GM12878 (cell line): Measurements from ENCODE around the gene VPS29. TPM values are rescaled to one million over a fixed set of nuclear protein-coding genes. Genes with fewer than 3 reads are reported as not detected.

Experiments used
- ATAC-seq: fragments of 200-7000 bp; cut with Tn5 transposase; 3 replicates; pipeline ENCODE4 v1.9.1; 2020; ENCODE audit warnings: mild to moderate bottlenecking, moderate library complexity
- BruUV-seq: library from RNA; stranded (reverse); fragments of 400-500 nt; replicated peaks from 2 replicates; lab custom pipeline; 2021; lab: Mats Ljungman, UMichigan
- CTCF ChIA-PET: fragments of 300-600 bp; sonication (Branson Sonifier 250); formaldehyde crosslinking; extraction: SDS; loops from one replicate; lab custom pipeline; 2021; ENCODE audit warnings: inconsistent platforms; lab: Yijun Ruan, JAX
- POLR2A ChIA-PET: fragments of 350-600 bp; formaldehyde crosslinking; extraction: SDS; loops from one replicate; lab custom pipeline; 2021; ENCODE audit warnings: inconsistent platforms; lab: Charles Lee
- RAD21 ChIA-PET: fragments of 300-600 bp; sonication (Branson Sonifier 250); formaldehyde crosslinking; loops from one replicate; lab custom pipeline; 2023; ENCODE audit warnings: antibody characterized with exemption; ENCODE audit not compliant: unreplicated experiment; lab: Charles Lee
- SMC1A ChIA-PET: fragments of 300-600 bp; sonication (Branson Sonifier 250); formaldehyde crosslinking; loops from one replicate; lab custom pipeline; 2023; ENCODE audit not compliant: unreplicated experiment, uncharacterized antibody; lab: Charles Lee
- DNase-seq: peaks from one replicate; pipeline ENCODE4 v3.0.0-alpha.2; 2011; ENCODE audit warnings: low read depth, low spot score
- FAIRE-seq: peaks from 3 replicates; lab custom pipeline; 2011; peaks lifted over from hg19 to GRCh38; lab: Jason Lieb, UNC
- H2AFZ ChIP-seq: 2 replicates; pipeline ENCODE4 v1.6.0; 2011; ENCODE audit warnings: low read depth, low read length, control low read depth; ENCODE audit not compliant: control insufficient read depth
- H3K27ac ChIP-seq: 2 replicates; pipeline ENCODE4 v1.5.1; 2011; ENCODE audit warnings: control low read depth; ENCODE audit not compliant: control insufficient read depth, insufficient read depth
- H3K27me3 ChIP-seq, 2 experiments: replicated peaks in 1 of 2; 2 replicates each; pipeline versions ENCODE4 v1.6.0 to v1.6.1; 2011; ENCODE audit warnings: low read length in 1 of 2; ENCODE audit not compliant: control insufficient read depth in 2 of 2, insufficient read depth in 2 of 2
- H3K36me3 ChIP-seq, 2 experiments: 2 replicates each; pipeline ENCODE4 v1.5.1; 2011; ENCODE audit warnings: low read length in 1 of 2; ENCODE audit not compliant: control insufficient read depth in 2 of 2, insufficient read depth in 2 of 2
- H3K4me1 ChIP-seq: 2 replicates; pipeline ENCODE4 v1.6.1; 2011; ENCODE audit warnings: mild to moderate bottlenecking, low read length, moderate library complexity, mixed read lengths; ENCODE audit not compliant: control insufficient read depth, insufficient read depth
- H3K4me2 ChIP-seq: 2 replicates; pipeline ENCODE4 v1.6.0; 2011; ENCODE audit warnings: control low read depth; ENCODE audit not compliant: control insufficient read depth, insufficient read depth
- H3K4me3 ChIP-seq: fragments of 200-600 bp; sonication (generic); 2 replicates; pipeline ENCODE4 v1.5.1; 2016
- H3K79me2 ChIP-seq: 2 replicates; pipeline ENCODE4 v1.6.0; 2011; ENCODE audit warnings: low read length; ENCODE audit not compliant: control insufficient read depth, insufficient read depth
- H3K9ac ChIP-seq: 2 replicates; pipeline ENCODE4 v1.8.0; 2011; ENCODE audit warnings: low read length, control low read depth, mixed read lengths; ENCODE audit not compliant: control insufficient read depth, insufficient read depth
- H3K9me3 ChIP-seq: replicated peaks from 3 replicates; pipeline ENCODE4 v1.5.1; 2011; ENCODE audit warnings: mild to moderate bottlenecking, low read length; ENCODE audit not compliant: control insufficient read depth, insufficient read depth
- H4K20me1 ChIP-seq: 2 replicates; pipeline ENCODE4 v1.6.0; 2011; ENCODE audit not compliant: control insufficient read depth, insufficient read depth
- BACH1 ChIP-seq: fragments of 450-650 bp; IDR thresholded peaks from 2 replicates; pipeline ENCODE4 v1.6.1; 2017; ENCODE audit warnings: mild to moderate bottlenecking, borderline replicate concordance
- MLLT1 ChIP-seq: fragments of 450-650 bp; IDR thresholded peaks from 2 replicates; pipeline ENCODE4 v1.6.1; 2016; ENCODE audit warnings: mild to moderate bottlenecking
- MXI1 ChIP-seq: fragments of 150-350 bp; IDR thresholded peaks from 2 replicates; pipeline ENCODE4 v1.6.1; 2011; ENCODE audit warnings: low read depth, mild to moderate bottlenecking, inconsistent platforms, low read length, improper control_type of control experiment
- PBX3 ChIP-seq: IDR thresholded peaks from 2 replicates; pipeline ENCODE4 v1.6.1; 2011; ENCODE audit warnings: mild to moderate bottlenecking, low read depth, low read length, moderate library complexity; ENCODE audit not compliant: insufficient replicate concordance
- POLR2AphosphoS5 ChIP-seq: IDR thresholded peaks from 2 replicates; pipeline ENCODE4 v1.6.1; 2011; ENCODE audit warnings: mild to moderate bottlenecking, low read length, inconsistent platforms
- RAD21 ChIP-seq: IDR thresholded peaks from 2 replicates; pipeline ENCODE4 v1.6.1; 2011; ENCODE audit warnings: mild to moderate bottlenecking, low read depth, low read length, moderate library complexity; ENCODE audit not compliant: insufficient read depth
- RELB ChIP-seq: fragments of 450-650 bp; IDR thresholded peaks from 2 replicates; pipeline ENCODE4 v1.6.1; 2017; ENCODE audit warnings: low read depth, mild to moderate bottlenecking, moderate library complexity
- SMAD1 ChIP-seq: fragments of 450-650 bp; IDR thresholded peaks from 2 replicates; pipeline ENCODE4 v1.6.1; 2018; ENCODE audit warnings: mild to moderate bottlenecking, low read depth; ENCODE audit not compliant: partially characterized antibody
- ZNF217 ChIP-seq: fragments of 450-650 bp; IDR thresholded peaks from 2 replicates; pipeline ENCODE4 v1.6.1; 2017; ENCODE audit warnings: antibody characterized with exemption, mild to moderate bottlenecking
- ZNF687 ChIP-seq: fragments of 450-650 bp; IDR thresholded peaks from 2 replicates; pipeline ENCODE4 v1.6.1; 2017; ENCODE audit warnings: mild to moderate bottlenecking, moderate library complexity
- WGBS: methylation state at CpG from one replicate; pipeline ENCODE4 v1.1.6; 2016; ENCODE audit warnings: low lambda C conversion rate; ENCODE audit not compliant: insufficient replicate concordance, insufficient coverage; ENCODE audit errors: missing lambda C conversion rate; 5-methylcytosine and 5-hydroxymethylcytosine counted together
- in situ Hi-C: fragments of 300-500 bp; cut with MboI; formaldehyde crosslinking; loops from 9 replicates; pipeline ENCODE4 v1.14.3; 2018; ENCODE audit warnings: mixed read lengths
- intact Hi-C: fragments of 100-400 bp; cut with micrococcal nuclease; formaldehyde crosslinking; loops from one replicate; pipeline ENCODE4 v1.14.2; 2022; ENCODE audit not compliant: unreplicated experiment
- polyA plus RNA-seq, 11 experiments: library from polyadenylated mRNA; depleted of rRNA in 4 of 11; unstranded in 6 of 11; stranded (reverse) in 5 of 11; fragments of >200 nt; fragmentation: Nextera tagmentation in 4 of 11; fragmentation: Illumina TruSeq in 1 of 11; extraction: Ambion mirVana in 4 of 11; extraction: Trizol in 1 of 11; gene quantifications; 1 replicate in 1 of 11; 2 replicates in 10 of 11; pipeline versions ENCODE4 v1.2.1 to v1.2.3, GENCODE V29; 2011 to 2016; ENCODE audit warnings: inconsistent platforms in 2 of 11, missing spikeins in 2 of 11, low read depth in 1 of 11
- total RNA-seq, 4 experiments: library from RNA; depleted of rRNA in 3 of 4; stranded (reverse); fragments of >200 nt in 3 of 4; fragmentation: Illumina TruSeq in 1 of 4; extraction: Trizol in 1 of 4; gene quantifications; 2 replicates each; pipeline versions ENCODE4 v1.2.1 to v1.2.3, GENCODE V29; 2013 to 2021

The VPS29 gene
- total and polyA plus RNA-seq, 10 of the 15 experiments (the other 5 are each of a cell fraction or from before 2014, with no cell fraction given), result 65.3 to 405 (median 206) TPM

- WGBS, result 10% methylated on average over 7 of the region's 7 CpGs
- RAD21 ChIA-PET, result interaction anchor here (0.5 to 4.6 kb wide), 19 partner anchors 12 to 238 kb away, joined by 3 to 109 read pairs (median 7); partner anchors contain the start of genes ARPC3 and GPN3
- peak overlapping the region; percentile 94 for H3K27ac ChIP-seq
- peak; percentile 67 for TF ChIP-seq SMAD1
- TF ChIP-seq MXI1, result peak; percentile 87
- 0 out of 2 replicates have a peak, but pooled peaks have one; percentile 28 for TF ChIP-seq MLLT1
- TF ChIP-seq PBX3, result no peak
- peak; percentile 67 for TF ChIP-seq RELB
- peak; percentile 89 for TF ChIP-seq ZNF687
- TF ChIP-seq ZNF217, result no peak
- no peak; the same call in 1 of the 2 replicates for TF ChIP-seq POLR2AphosphoS5
- TF ChIP-seq RAD21, result no peak
- peak; percentile 59; the same call in 1 of the 2 replicates for TF ChIP-seq BACH1
Measured at GRCh38 chr12:110543252-110543959, 41.5 kb upstream of the VPS29 start.

More at GRCh38 chr12:110543252-110543959, 41.5 kb upstream of the VPS29 start:
- Histone ChIP-seq H3K4me1 (peaks cover 28% of the 10 kb centered on the region), H3K79me2 (peaks cover 65% of the 10 kb centered on the region), H3K4me2 (peak overlapping the region; percentile 75), H3K36me3 (peaks cover 1 to 40% of the 10 kb centered on the region in 2 experiments), H3K4me3 (no peak overlapping the region; the same call in 1 of the 2 replicates), H4K20me1 (no peaks in the 10 kb centered on the region), H3K9ac (peak overlapping the region; percentile 65), H3K27me3 (no peaks in the 10 kb centered on the region), H2AFZ (no peak overlapping the region), H3K9me3 (no peaks in the 10 kb centered on the region)
- ChIA-PET CTCF (interaction anchor here (0.8 to 3.2 kb wide), 17 partner anchors 9 to 86 kb away, joined by 3 to 28 read pairs (median 6); partner anchors contain the start of genes FAM216A and GPN3), POLR2A (interaction anchor here (0.7 to 4.7 kb wide), 15 partner anchors 10 to 151 kb away, joined by 3 to 55 read pairs (median 4); partner anchors contain the start of gene FAM216A), SMC1A (interaction anchor here (0.8 to 18.4 kb wide), 24 partner anchors 9 to 284 kb away, joined by 3 to 308 read pairs (median 6); partner anchors contain the start of genes ARPC3 and GPN3)
- ATAC-seq (peak; percentile 92), DNase-seq (peak; percentile 90), FAIRE-seq (no peak)
- in situ Hi-C loops (no loop called here), intact Hi-C loops (no loop called here)
- no TSS peak for BruUV-seq
